Spleen (tissue), 13 donors: ENCODE measurements around the gene FCRL4. TPM values are rescaled to one million over a fixed set of nuclear protein-coding genes. Genes with fewer than 3 reads are reported as not detected.

Experiments used
- DNase-seq: peaks from one replicate; pipeline ENCODE4 v3.0.0-alpha.2; 2020
- H3K27ac ChIP-seq, 8 donors: fragments of 200-600 bp; sonication (generic) in 7 of 8; 1 replicate in 4 of 8; 2 replicates in 4 of 8; pipeline versions ENCODE4 v1.5.0 to v1.8.0; 2016 to 2021; ENCODE audit warnings: inconsistent platforms in 4 of 8, mild to moderate bottlenecking in 4 of 8, moderate library complexity in 1 of 8
- H3K27me3 ChIP-seq, 7 donors: fragments of 200-600 bp; sonication (generic) in 6 of 7; replicated peaks in 1 of 7; 1 replicate in 4 of 7; 2 replicates in 3 of 7; pipeline versions ENCODE4 v1.5.0 to v1.8.0; 2016 to 2021; ENCODE audit warnings: inconsistent platforms in 3 of 7, mild to moderate bottlenecking in 1 of 7
- H3K36me3 ChIP-seq, 6 donors: fragments of 200-600 bp; sonication (generic) in 5 of 6; 1 replicate in 4 of 6; 2 replicates in 2 of 6; pipeline versions ENCODE4 v1.5.0 to v1.8.0; 2016 to 2021; ENCODE audit warnings: inconsistent platforms in 2 of 6
- H3K4me1 ChIP-seq, 6 donors: fragments of 200-600 bp; sonication (generic) in 5 of 6; 1 replicate in 3 of 6; 2 replicates in 3 of 6; pipeline versions ENCODE4 v1.5.0 to v1.8.0; 2016 to 2021; ENCODE audit warnings: inconsistent platforms in 3 of 6
- H3K4me3 ChIP-seq, 8 donors: fragments of 200-600 bp; sonication (generic) in 7 of 8; 1 replicate in 4 of 8; 2 replicates in 4 of 8; pipeline versions ENCODE4 v1.5.0 to v1.8.0; 2016 to 2021; ENCODE audit warnings: inconsistent platforms in 4 of 8, mild to moderate bottlenecking in 4 of 8, moderate library complexity in 2 of 8
- H3K9me3 ChIP-seq, 8 donors: fragments of 200-600 bp; sonication (generic) in 7 of 8; 1 replicate in 4 of 8; 2 replicates in 4 of 8; pipeline versions ENCODE4 v1.5.0 to v1.8.0; 2016 to 2021; ENCODE audit warnings: inconsistent platforms in 4 of 8
- POLR2A ChIP-seq, 3 donors: fragments of 450-650 bp; IDR thresholded peaks; one replicate each; pipeline ENCODE4 v1.5.1; 2017; ENCODE audit warnings: antibody characterized with exemption in 3 of 3, mild to moderate bottlenecking in 1 of 3
- POLR2AphosphoS5 ChIP-seq, 3 donors: sonication (generic); formaldehyde crosslinking; IDR thresholded peaks; one replicate each; pipeline ENCODE4 v1.5.1; 2017; ENCODE audit warnings: antibody characterized with exemption in 3 of 3
- WGBS, 5 donors: extraction: QIAGEN DNeasy Blood & Tissue Kit in 3 of 5; methylation state at CpG; one replicate each; pipeline versions ENCODE4 v1.1.5 to v1.1.7; 2013 to 2018; 5-methylcytosine and 5-hydroxymethylcytosine counted together
- intact Hi-C: fragments of 100-400 bp; cut with DNase I; formaldehyde crosslinking; loops from one replicate; pipeline ENCODE4 v1.15.0; 2023; ENCODE audit warnings: low total_unique reads
- long read RNA-seq, 2 donors: transcript quantifications; one replicate each; lab custom pipeline, GENCODE V29; 2026
- polyA plus RNA-seq, 3 donors: library from polyadenylated mRNA; stranded (reverse); fragments of 200-250 nt; gene quantifications; one replicate each; pipeline ENCODE4 v1.2.1, GENCODE V29; 2013
- total RNA-seq, 7 donors: library from RNA; depleted of rRNA in 3 of 7; stranded (reverse); fragments of >200 nt in 3 of 7; fragmentation: NEBNext Ultra II Directional in 4 of 7; extraction: Animal tissue kit (Norgen Biotek cat#: 25700) in 4 of 7; gene quantifications; one replicate each; pipeline versions ENCODE4 v1.1.0 to v1.2.1, GENCODE V29; 2016 to 2021
- TF ChIP-seq, protein P1 (sequence below), 11 experiments: fragments of 200-600 bp in 7 of 11; fragments of 450-650 bp in 4 of 11; sonication (generic) in 4 of 11; IDR thresholded peaks in 8 of 11; conservative IDR thresholded peaks in 3 of 11; 1 replicate in 7 of 11; 2 replicates in 4 of 11; pipeline versions ENCODE4 v1.4.0 to v1.8.0; 2016 to 2021; ENCODE audit warnings: antibody characterized with exemption in 11 of 11, inconsistent platforms in 4 of 11, mild to moderate bottlenecking in 1 of 11
- donor health status: healthy with polysubstance abuse.
- donor health status: DM: no; HTN: no; CAD: no; lungs with moderate emphysema.
- donor health status: DM: no; HTN: no; CAD: no.
- donor health status: Bipolar disorder and iron deficiency.
- donor health status: healthy.
- donor health status: DM: no; HTN: no; CAD: no.
- donor health status: DM: yes; HTN: yes; CAD: no.

The FCRL4 gene
- 1 to 10 TPM in 5 of 7 donors, under 1 TPM in 2; 0.26 to 3.8 (median 1.5) TPM for total RNA-seq
- polyA plus RNA-seq = 1 to 10 TPM; 2.2 to 6.0 (median 4.7) TPM
- long read RNA-seq, donor 1 = 0 reads
- long read RNA-seq, donor 2 = 0 reads

DNA sequence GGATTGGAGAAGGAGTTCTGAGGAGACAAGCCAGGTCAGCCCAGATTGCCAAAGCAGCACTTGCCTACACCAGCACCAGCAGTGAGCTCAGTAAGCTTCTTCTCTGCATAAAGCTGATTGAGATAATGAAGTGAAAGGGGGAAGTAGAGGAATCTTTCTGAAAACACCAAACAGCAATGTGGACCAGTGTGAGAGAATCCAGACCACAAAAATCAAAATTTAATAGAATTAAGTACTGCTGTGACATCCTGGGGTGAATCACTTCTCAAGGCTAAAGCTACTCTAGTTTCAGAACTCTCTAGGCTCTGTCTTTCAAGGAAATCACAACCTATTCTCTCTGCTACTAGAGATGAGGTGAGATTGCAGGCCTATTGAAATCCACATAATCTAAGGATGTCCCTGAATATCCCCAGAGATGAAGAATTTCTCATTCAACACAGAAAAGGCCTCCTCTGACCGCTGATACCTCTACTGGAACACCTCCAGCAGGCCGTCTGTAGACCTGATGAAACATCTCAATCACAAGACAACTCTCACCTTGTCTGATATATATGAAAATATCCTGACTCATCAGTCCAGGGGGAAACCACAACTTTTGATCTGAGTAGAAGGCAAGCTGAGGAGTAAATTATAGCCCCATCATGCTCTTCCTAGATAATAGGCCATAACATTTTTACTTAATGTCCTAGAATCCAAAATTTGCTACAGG, at the start of gene FCRL4:
Gene FCRL4, minus strand, starts transcription at position 127 of the 709 bp plus-strand sequence. CDS start 141 bp downstream, outside the sequence.
- 43 to 65% (median 64%) methylated on average over 2 of the region's 2 CpGs for WGBS, 5 donors
- TF ChIP-seq, protein P1, sequence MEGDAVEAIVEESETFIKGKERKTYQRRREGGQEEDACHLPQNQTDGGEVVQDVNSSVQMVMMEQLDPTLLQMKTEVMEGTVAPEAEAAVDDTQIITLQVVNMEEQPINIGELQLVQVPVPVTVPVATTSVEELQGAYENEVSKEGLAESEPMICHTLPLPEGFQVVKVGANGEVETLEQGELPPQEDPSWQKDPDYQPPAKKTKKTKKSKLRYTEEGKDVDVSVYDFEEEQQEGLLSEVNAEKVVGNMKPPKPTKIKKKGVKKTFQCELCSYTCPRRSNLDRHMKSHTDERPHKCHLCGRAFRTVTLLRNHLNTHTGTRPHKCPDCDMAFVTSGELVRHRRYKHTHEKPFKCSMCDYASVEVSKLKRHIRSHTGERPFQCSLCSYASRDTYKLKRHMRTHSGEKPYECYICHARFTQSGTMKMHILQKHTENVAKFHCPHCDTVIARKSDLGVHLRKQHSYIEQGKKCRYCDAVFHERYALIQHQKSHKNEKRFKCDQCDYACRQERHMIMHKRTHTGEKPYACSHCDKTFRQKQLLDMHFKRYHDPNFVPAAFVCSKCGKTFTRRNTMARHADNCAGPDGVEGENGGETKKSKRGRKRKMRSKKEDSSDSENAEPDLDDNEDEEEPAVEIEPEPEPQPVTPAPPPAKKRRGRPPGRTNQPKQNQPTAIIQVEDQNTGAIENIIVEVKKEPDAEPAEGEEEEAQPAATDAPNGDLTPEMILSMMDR (IDR thresholded peaks at IDR 0.05 in 8 of 11, conservative IDR thresholded peaks at IDR 0.05 in 3 of 11) = no peak
- no peak for TF ChIP-seq POLR2A (IDR thresholded peaks at IDR 0.05)
- TF ChIP-seq POLR2AphosphoS5 (IDR thresholded peaks at IDR 0.05) = no peak
- intact Hi-C loops = no loop called here

DNA sequence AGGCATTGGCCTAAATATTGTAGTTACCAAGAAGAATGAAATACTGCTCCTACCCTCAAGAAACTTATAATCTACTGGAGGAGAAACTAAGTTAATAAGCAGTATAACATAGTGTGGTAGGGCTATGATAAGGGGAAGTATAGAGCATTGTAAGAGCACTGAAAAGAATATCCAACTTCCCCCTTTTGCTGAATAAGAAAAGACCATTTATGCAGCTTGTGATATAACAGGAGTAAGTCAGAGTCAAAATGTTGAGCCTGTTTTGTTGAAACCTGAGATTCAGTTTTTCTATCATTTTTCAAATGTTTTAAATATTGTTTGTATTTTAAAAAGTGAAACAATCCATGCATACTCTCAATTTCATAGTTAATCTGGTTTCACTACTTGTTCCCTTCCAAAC, 48.3 kb upstream of the FCRL4 start:
- Histone ChIP-seq H3K36me3 (no peaks in the 10 kb centered on the region), H3K9me3 (no peaks in the 10 kb centered on the region), H3K27me3 (no peaks in the 10 kb centered on the region), H3K27ac (no peak overlapping the region), H3K4me1 (peaks cover 3 to 17% (median 9%) of the 10 kb centered on the region in 6 donors), H3K4me3 (no peak overlapping the region)
- intact Hi-C loops = no loop called here
- TF ChIP-seq POLR2AphosphoS5 (IDR thresholded peaks at IDR 0.05) (no peak), POLR2A (IDR thresholded peaks at IDR 0.05) (no peak)
- TF ChIP-seq, protein P1 (IDR thresholded peaks at IDR 0.05 in 8 of 11, conservative IDR thresholded peaks at IDR 0.05 in 3 of 11) = no peak
- DNase-seq = no peak

More for the DNA sequence above, at the start of gene FCRL4:
- Histone ChIP-seq H3K9me3 (no peaks in the 10 kb centered on the region), H3K27me3 (peaks cover 0 to 48% (median 0%) of the 10 kb centered on the region in 7 donors), H3K27ac (no peak within 1 kb of the TSS), H3K4me3 (no peak within 1 kb of the TSS), H3K36me3 (no peaks in the 10 kb centered on the region), H3K4me1 (peaks cover 0 to 40% (median 24%) of the 10 kb centered on the region in 6 donors)
- no peak for DNase-seq

DNA sequence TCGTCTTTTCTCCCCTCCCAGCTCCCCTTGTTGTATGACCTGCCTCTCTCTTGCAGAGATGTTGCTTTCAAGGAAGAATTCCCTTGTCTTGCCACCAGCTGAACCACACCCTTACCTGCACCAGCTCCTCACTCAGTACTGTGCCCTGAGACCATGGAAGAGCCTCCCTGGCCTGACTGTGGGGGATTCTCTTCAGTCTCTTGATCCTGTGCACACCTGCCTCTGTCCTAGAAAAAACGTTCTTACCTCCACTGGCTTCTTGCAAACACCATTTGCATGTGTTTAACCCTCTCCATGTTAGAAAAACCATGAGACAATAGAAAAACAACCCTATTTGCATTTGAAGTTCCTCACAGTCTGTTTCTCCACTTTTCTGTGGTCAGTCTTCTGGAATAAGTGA, 43.3 kb upstream of the FCRL4 start:
- Histone ChIP-seq H3K27ac (no peak overlapping the region), H3K9me3 (no peaks in the 10 kb centered on the region), H3K4me1 (peaks cover 3 to 10% (median 5%) of the 10 kb centered on the region in 6 donors), H3K27me3 (no peaks in the 10 kb centered on the region), H3K4me3 (no peak overlapping the region), H3K36me3 (no peaks in the 10 kb centered on the region)
- WGBS, 5 donors = 50 to 68% (median 60%) methylated on average over 2 of the region's 2 CpGs
- TF ChIP-seq POLR2AphosphoS5 (IDR thresholded peaks at IDR 0.05) = no peak
- TF ChIP-seq, protein P1 (IDR thresholded peaks at IDR 0.05 in 8 of 11, conservative IDR thresholded peaks at IDR 0.05 in 3 of 11) = no peak
- no peak for TF ChIP-seq POLR2A (IDR thresholded peaks at IDR 0.05)
- intact Hi-C loops = no loop called here
- DNase-seq = no peak

DNA sequence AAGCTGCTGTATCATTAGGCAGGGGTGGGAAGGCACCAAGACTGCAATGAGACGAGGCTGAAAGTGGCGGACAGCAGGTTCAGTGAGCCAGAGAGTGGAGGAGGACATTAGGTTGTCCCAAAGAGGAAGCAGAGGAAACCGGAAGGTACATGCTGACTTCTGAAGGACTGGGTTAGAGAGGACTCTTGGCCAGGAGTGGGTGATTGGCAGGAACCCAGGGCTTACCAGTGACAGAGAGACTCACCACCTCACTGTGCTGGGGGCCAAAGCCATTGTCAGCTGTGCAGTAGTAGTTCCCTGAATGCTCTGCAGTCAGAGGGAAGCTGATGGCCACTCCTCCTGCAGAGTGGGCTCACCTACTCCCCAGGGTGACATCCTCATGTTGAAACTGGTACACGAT, 41.9 kb upstream of the FCRL4 start:
- intact Hi-C loops = no loop called here
- no peak overlapping the region for H3K4me3 ChIP-seq
- 51 to 66% (median 63%) methylated on average over 4 of the region's 4 CpGs for WGBS, 5 donors
- H3K4me1 ChIP-seq = no peaks in the 10 kb centered on the region
- H3K36me3 ChIP-seq = no peaks in the 10 kb centered on the region
- H3K27me3 ChIP-seq = no peaks in the 10 kb centered on the region
- no peak for DNase-seq
- H3K9me3 ChIP-seq = no peaks in the 10 kb centered on the region
- no peak overlapping the region for H3K27ac ChIP-seq
- TF ChIP-seq POLR2A (IDR thresholded peaks at IDR 0.05) (no peak), POLR2AphosphoS5 (IDR thresholded peaks at IDR 0.05) (no peak)
- TF ChIP-seq, protein P1 (IDR thresholded peaks at IDR 0.05 in 8 of 11, conservative IDR thresholded peaks at IDR 0.05 in 3 of 11) = no peak
